ENCODE data around the gene CHPF2. TPM values are rescaled to one million over a fixed set of nuclear protein-coding genes. Genes with fewer than 3 reads are reported as not detected.

Gene CHPF2
- total and polyA plus RNA-seq, 3 donors from 2014 or later: 22.6 to 70.5 (median 66.5) TPM

DNA sequence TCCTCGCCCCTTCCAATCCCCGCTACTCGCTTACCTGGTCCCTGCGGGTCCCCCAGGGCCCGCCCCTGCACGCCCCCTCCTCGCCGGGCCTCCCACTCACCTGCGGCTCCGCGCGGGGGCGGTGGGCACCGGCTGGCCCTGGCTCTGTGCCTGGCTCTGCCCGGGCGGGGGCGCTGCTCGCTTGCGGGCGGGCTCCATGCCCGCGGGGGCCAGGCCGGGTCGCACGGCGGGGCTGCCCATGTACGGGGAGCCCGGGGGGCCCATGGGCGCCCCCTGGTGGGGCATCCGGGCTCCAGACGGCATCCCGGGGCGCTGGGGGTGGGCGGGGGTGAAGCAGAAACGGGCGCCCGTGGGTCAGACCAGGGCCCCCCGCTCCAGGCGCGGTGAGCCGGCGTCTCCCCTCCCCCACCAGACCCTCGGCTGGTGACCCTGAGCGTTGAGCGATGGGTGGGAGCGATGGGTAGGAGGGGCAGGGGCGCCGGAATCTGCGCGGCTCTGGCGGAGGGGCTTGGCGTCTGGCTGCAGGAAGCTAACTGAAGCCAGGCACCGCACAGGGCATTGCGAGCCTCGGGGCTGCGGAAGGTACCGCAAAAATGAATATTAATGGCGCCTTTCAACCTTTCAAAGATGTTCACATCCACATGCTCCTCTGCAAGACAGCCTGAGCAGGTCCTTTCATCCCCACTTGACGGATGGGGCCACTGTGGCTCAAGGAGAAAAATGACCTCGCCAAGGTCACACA is 13.2 kb downstream of the CHPF2 start:
- H3K9me3 ChIP-seq: no peaks in the 10 kb centered on the region
- H3K4me3 ChIP-seq: peak overlapping the region; percentile 24 to 25
- no peaks in the 10 kb centered on the region for H3K36me3 ChIP-seq (ENCODE audit: low read depth, missing control alignments)
- no peak for TF ChIP-seq POLR2A (IDR thresholded peaks at IDR 0.05)
- TF ChIP-seq, protein P1, sequence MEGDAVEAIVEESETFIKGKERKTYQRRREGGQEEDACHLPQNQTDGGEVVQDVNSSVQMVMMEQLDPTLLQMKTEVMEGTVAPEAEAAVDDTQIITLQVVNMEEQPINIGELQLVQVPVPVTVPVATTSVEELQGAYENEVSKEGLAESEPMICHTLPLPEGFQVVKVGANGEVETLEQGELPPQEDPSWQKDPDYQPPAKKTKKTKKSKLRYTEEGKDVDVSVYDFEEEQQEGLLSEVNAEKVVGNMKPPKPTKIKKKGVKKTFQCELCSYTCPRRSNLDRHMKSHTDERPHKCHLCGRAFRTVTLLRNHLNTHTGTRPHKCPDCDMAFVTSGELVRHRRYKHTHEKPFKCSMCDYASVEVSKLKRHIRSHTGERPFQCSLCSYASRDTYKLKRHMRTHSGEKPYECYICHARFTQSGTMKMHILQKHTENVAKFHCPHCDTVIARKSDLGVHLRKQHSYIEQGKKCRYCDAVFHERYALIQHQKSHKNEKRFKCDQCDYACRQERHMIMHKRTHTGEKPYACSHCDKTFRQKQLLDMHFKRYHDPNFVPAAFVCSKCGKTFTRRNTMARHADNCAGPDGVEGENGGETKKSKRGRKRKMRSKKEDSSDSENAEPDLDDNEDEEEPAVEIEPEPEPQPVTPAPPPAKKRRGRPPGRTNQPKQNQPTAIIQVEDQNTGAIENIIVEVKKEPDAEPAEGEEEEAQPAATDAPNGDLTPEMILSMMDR (IDR thresholded peaks at IDR 0.05): peak; percentile 19 to 63 (median 37)
- H3K27me3 ChIP-seq: no peaks in the 10 kb centered on the region
- 5 to 18% methylated on average over 5 to 49 of the region's 60 CpGs for WGBS, 2 donors
- intact Hi-C loops (cut with DNase I; ENCODE audit: low total_unique reads): no loop called here
- H3K27ac ChIP-seq: peak overlapping the region in 1 of 2 donors; percentile 36
- H3K4me1 ChIP-seq: peaks cover 41% of the 10 kb centered on the region
- DNase-seq: peak; percentile 45

DNA sequence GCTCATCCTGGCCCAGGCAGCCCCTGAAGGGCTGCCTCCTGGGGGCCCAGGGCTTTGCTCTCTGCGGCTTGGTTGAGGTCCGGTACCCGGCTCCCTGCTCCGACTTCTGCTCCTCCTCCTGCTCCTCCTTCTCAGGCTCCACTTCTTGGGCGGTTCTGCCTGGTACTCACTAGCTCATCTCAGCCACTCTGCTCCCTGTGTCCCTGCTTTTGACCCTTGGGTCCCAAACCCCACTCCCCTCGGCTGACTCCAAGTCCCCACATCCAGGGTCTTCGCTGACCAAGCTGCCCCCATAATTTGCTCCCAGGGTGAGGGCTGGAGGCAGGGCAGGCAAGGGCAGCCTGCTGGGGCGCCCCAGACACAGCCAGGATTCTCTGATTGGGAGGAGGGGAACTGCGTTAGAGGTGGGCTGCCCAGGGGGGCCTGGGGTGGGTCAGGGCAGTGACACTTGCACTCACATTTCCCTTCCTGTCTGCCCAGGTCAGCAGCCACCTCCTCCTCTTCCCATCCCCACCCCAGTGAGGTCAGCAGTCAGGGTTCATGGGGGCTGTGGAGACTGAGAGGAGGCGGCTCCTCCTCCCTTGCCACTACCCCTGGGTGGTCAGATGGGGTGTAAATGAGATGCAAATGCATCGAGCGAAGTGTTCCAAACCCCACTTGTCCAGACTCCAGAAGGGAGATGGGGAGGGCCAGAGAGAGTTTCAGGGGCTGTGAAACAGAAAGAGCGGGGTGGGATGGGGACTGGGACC is 14.0 kb downstream of the CHPF2 start:
- DNase-seq: peak; percentile 51
- Histone ChIP-seq H3K4me1 (peaks cover 48% of the 10 kb centered on the region), H3K4me3 (peak overlapping the region; percentile 24 to 25)

DNA sequence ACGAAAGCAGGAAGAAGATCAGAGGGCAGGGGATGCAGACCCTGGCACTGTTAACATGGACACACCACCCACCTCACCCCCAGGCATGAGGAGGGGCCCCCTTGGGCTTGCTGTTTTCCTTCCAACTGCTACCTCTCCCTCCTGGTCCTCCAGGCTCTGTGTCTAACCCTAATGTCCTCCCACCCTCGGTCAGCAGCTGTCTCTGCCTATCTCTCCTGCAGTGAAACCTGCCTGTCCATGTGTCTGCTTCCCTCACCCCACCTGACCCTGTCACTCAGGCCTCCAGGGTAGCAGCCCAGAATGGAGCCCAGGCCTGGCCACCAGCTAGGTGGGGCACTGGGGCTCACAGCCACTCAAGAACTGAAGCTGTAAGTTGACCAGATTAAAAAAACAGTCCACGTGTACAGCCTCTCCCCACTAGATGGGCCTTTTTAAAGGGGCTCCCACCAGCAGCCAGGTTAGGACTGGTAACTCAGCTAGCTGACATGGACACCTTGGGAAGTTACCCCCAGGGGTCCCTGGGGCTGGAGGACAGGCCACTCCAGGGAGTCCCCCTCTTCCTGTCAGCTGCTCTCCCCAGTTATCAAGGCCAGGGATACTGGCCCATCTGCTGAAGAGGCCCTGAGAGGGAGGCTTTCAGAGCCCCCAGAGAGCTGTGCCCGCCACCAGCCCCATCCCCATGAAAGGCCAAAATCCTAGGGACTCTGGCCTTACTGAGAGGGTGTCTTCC is 14.7 kb downstream of the CHPF2 start:
- TF ChIP-seq, protein P1 (IDR thresholded peaks at IDR 0.05): no peak
- no peak for TF ChIP-seq POLR2A (IDR thresholded peaks at IDR 0.05)
- Histone ChIP-seq H3K4me1 (peaks cover 49% of the 10 kb centered on the region), H3K36me3 (ENCODE audit: low read depth, missing control alignments) (no peaks in the 10 kb centered on the region), H3K27ac (peak overlapping the region; percentile 89 to 90), H3K9me3 (no peaks in the 10 kb centered on the region), H3K27me3 (no peaks in the 10 kb centered on the region), H3K4me3 (peak overlapping the region in 1 of 2 donors; percentile 73)
- intact Hi-C loops (cut with DNase I; ENCODE audit: low total_unique reads): no loop called here
- WGBS, 2 donors: 36 to 43% methylated on average over 2 to 3 of the region's 4 CpGs
- DNase-seq: no peak

More for the DNA sequence above, 14.0 kb downstream of the CHPF2 start:
- Histone ChIP-seq H3K36me3 (ENCODE audit: low read depth, missing control alignments) (no peaks in the 10 kb centered on the region), H3K27me3 (no peaks in the 10 kb centered on the region), H3K9me3 (no peaks in the 10 kb centered on the region), H3K27ac (peak overlapping the region in 1 of 2 donors; percentile 89)
- intact Hi-C loops (cut with DNase I; ENCODE audit: low total_unique reads): no loop called here
- TF ChIP-seq POLR2A (IDR thresholded peaks at IDR 0.05): no peak
- TF ChIP-seq, protein P1 (IDR thresholded peaks at IDR 0.05): no peak
- 29 to 33% methylated on average over 12 to 13 of the region's 13 CpGs for WGBS, 2 donors

DNA sequence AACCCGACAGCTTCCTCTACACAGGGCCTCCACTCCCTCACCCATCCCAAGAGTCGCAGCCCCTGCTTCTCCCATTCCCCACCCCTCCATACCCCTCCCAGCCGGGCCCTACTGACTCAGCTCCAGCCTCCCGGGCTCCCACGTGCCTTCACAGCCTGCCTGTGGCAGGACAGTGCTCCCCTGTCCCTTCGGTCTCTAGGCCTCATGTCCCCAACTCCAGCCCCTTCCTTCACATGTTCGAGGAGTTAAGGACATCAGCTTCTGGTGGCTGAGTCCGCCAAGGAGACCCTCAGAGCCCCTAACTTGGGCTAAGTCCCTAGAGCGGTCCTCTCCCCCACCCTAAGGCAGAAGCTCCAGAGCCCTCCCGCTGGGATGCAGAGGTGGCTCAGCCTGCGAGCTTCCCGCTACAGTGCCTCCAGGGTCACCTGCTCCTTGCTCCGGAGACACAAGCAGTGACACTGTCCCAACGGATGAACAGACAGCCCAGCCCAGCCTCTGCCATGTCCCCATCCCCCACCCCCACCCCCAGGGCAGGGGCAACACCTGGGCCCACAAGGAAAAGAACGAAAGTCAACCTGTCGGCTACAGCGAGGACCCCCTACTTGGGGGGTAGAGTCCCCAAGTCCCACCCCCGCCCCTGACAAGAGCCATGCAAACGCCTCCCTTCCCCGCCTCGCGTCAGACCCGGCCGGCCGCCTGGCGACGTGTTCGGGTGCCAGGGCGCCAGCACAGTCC is 15.5 kb downstream of the CHPF2 start:
- TF ChIP-seq, protein P1 (IDR thresholded peaks at IDR 0.05): no peak
- TF ChIP-seq POLR2A (IDR thresholded peaks at IDR 0.05): no peak
- Histone ChIP-seq H3K4me3 (peak overlapping the region; percentile 58 to 73), H3K27me3 (no peaks in the 10 kb centered on the region), H3K4me1 (peaks cover 53% of the 10 kb centered on the region), H3K9me3 (no peaks in the 10 kb centered on the region), H3K27ac (peak overlapping the region; percentile 89 to 90), H3K36me3 (ENCODE audit: low read depth, missing control alignments) (no peaks in the 10 kb centered on the region)
- intact Hi-C loops (cut with DNase I; ENCODE audit: low total_unique reads): no loop called here
- DNase-seq: peak; percentile 57
- WGBS, 2 donors: 3 to 18% methylated on average over 13 to 28 of the region's 29 CpGs

All from testis (tissue), 3 donors.